GM23338 (cell line): ENCODE results near the gene MTRR. TPM values are rescaled to one million over a fixed set of nuclear protein-coding genes. Genes with fewer than 3 reads are reported as not detected.

ENCODE experiments used
- ATAC-seq: fragments of 200-7000 bp; cut with Tn5 transposase; 3 replicates; pipeline ENCODE4 v1.9.1; 2020
- DNase-seq: peaks from one replicate; pipeline ENCODE4 v3.0.0-alpha.2; 2015; ENCODE audit warnings: low spot score
- H2AFZ ChIP-seq: fragments of 200-600 bp; sonication (generic); 2 replicates; pipeline ENCODE4 v1.8.0; 2016; ENCODE audit warnings: antibody characterized with exemption, mild to moderate bottlenecking, moderate library complexity
- H3F3A ChIP-seq: fragments of 200-600 bp; sonication (generic); replicated peaks from 2 replicates; pipeline ENCODE4 v1.8.0; 2017; ENCODE audit warnings: antibody characterized with exemption, mixed run types, low read depth
- H3K27ac ChIP-seq: fragments of 200-600 bp; sonication (generic); 2 replicates; pipeline ENCODE4 v1.6.1; 2016; ENCODE audit warnings: low read depth
- H3K27me3 ChIP-seq: fragments of 200-600 bp; sonication (generic); 2 replicates; pipeline ENCODE4 v1.8.0; 2016; ENCODE audit warnings: mild to moderate bottlenecking, mixed run types, moderate library complexity; ENCODE audit not compliant: insufficient read depth
- H3K36me3 ChIP-seq: fragments of 200-600 bp; sonication (generic); 2 replicates; pipeline ENCODE4 v1.8.0; 2016; ENCODE audit warnings: mild to moderate bottlenecking; ENCODE audit not compliant: insufficient read depth
- H3K4me1 ChIP-seq: fragments of 200-600 bp; sonication (generic); 2 replicates; pipeline ENCODE4 v1.8.0; 2016; ENCODE audit warnings: mild to moderate bottlenecking, moderate library complexity; ENCODE audit not compliant: insufficient read depth
- H3K4me2 ChIP-seq: fragments of 200-600 bp; sonication (generic); 2 replicates; pipeline ENCODE4 v1.7.1; 2017; ENCODE audit warnings: mixed run types
- H3K4me3 ChIP-seq: fragments of 200-600 bp; sonication (generic); 2 replicates; pipeline ENCODE4 v1.6.1; 2016; ENCODE audit warnings: mixed run types
- H3K79me2 ChIP-seq: fragments of 200-600 bp; sonication (generic); replicated peaks from 2 replicates; pipeline ENCODE4 v1.8.0; 2017; ENCODE audit warnings: mild to moderate bottlenecking; ENCODE audit not compliant: insufficient read depth
- H3K9me2 ChIP-seq: fragments of 200-600 bp; sonication (generic); 2 replicates; pipeline ENCODE4 v1.8.0; 2017; ENCODE audit not compliant: insufficient read depth
- H4K20me1 ChIP-seq: fragments of 200-600 bp; sonication (generic); replicated peaks from 2 replicates; pipeline ENCODE4 v1.8.0; 2017; ENCODE audit warnings: mild to moderate bottlenecking; ENCODE audit not compliant: insufficient read depth
- H3K27ac Mint-ChIP-seq: 2 replicates; pipeline ENCODE4 v1.8.0; 2020; ENCODE audit warnings: inconsistent platforms, mild to moderate bottlenecking, moderate library complexity, mixed read lengths
- H3K27me3 Mint-ChIP-seq: 3 replicates; pipeline ENCODE4 v1.8.0; 2022; ENCODE audit warnings: low read depth, mild to moderate bottlenecking, moderate library complexity, mixed read lengths, inconsistent platforms; ENCODE audit not compliant: insufficient read depth, poor library complexity
- H3K36me3 Mint-ChIP-seq: 3 replicates; pipeline ENCODE4 v1.8.0; 2021; ENCODE audit warnings: low read depth, mild to moderate bottlenecking, inconsistent platforms, moderate library complexity, mixed read lengths
- H3K4me1 Mint-ChIP-seq: 3 replicates; pipeline ENCODE4 v1.8.0; 2020; ENCODE audit warnings: mild to moderate bottlenecking, inconsistent platforms, mixed read lengths
- H3K4me3 Mint-ChIP-seq: 3 replicates; pipeline ENCODE4 v1.8.0; 2021; ENCODE audit warnings: moderate library complexity, mild to moderate bottlenecking, inconsistent platforms, mixed read lengths
- H3K9me3 Mint-ChIP-seq: 3 replicates; pipeline ENCODE4 v1.8.0; 2020; ENCODE audit warnings: moderate library complexity, mild to moderate bottlenecking, inconsistent platforms, mixed read lengths
- CREB1 ChIP-seq: fragments of 250-450 bp; sonication (Bioruptor Pico); IDR thresholded peaks from 2 replicates; pipeline ENCODE4 v1.5.0; 2020; ENCODE audit warnings: low read depth, mild to moderate bottlenecking, moderate library complexity
- CTCF ChIP-seq, 2 experiments: fragments of 200-600 bp in 1 of 2; sonication (generic) in 1 of 2; conservative IDR thresholded peaks; 2 replicates each; pipeline versions ENCODE4 v1.5.1 to v1.6.1; 2016 to 2017; ENCODE audit warnings: antibody characterized with exemption in 2 of 2, low read depth in 2 of 2, mild to moderate bottlenecking in 2 of 2, moderate library complexity in 1 of 2
- ETS1 ChIP-seq: IDR thresholded peaks from 2 replicates; pipeline ENCODE4 v1.6.1; 2016; ENCODE audit warnings: antibody characterized with exemption
- EZH2 ChIP-seq: fragments of 200-600 bp; sonication (generic); IDR thresholded peaks from one replicate; pipeline ENCODE4 v1.8.0; 2017; ENCODE audit warnings: antibody characterized with exemption, mild to moderate bottlenecking, low read depth; ENCODE audit not compliant: unreplicated experiment
- EZH2phosphoT487 ChIP-seq: fragments of 200-600 bp; sonication (generic); IDR thresholded peaks from one replicate; pipeline ENCODE4 v1.8.1; 2018; ENCODE audit warnings: antibody characterized with exemption; ENCODE audit not compliant: unreplicated experiment
- JUNB ChIP-seq: IDR thresholded peaks from one replicate; pipeline ENCODE4 v1.6.1; 2016; ENCODE audit warnings: antibody characterized with exemption; ENCODE audit not compliant: unreplicated experiment
- NANOG ChIP-seq: IDR thresholded peaks from 2 replicates; pipeline ENCODE4 v1.6.1; 2016; ENCODE audit warnings: antibody characterized with exemption, borderline replicate concordance
- POLR2AphosphoS5 ChIP-seq: IDR thresholded peaks from 2 replicates; pipeline ENCODE4 v1.6.1; 2016; ENCODE audit warnings: antibody characterized with exemption, low read depth
- REST ChIP-seq: IDR thresholded peaks from one replicate; pipeline ENCODE4 v1.6.1; 2018; ENCODE audit warnings: antibody characterized with exemption; ENCODE audit not compliant: unreplicated experiment
- STAT1 ChIP-seq: IDR thresholded peaks from one replicate; pipeline ENCODE4 v1.6.1; 2016; ENCODE audit warnings: antibody characterized with exemption; ENCODE audit not compliant: unreplicated experiment
- ZNF114 ChIP-seq: fragments of 250-450 bp; sonication (Bioruptor Pico); IDR thresholded peaks from 2 replicates; pipeline ENCODE4 v1.5.0; 2020; ENCODE audit warnings: mild to moderate bottlenecking, moderate library complexity
- ZNF331 ChIP-seq: fragments of 250-450 bp; sonication (Bioruptor Pico); IDR thresholded peaks from 2 replicates; pipeline ENCODE4 v1.5.0; 2020; ENCODE audit warnings: low read depth, mild to moderate bottlenecking, moderate library complexity
- ZNF462 ChIP-seq: fragments of 250-450 bp; sonication (Bioruptor Pico); IDR thresholded peaks from 2 replicates; pipeline ENCODE4 v1.5.0; 2020; ENCODE audit warnings: mild to moderate bottlenecking, moderate library complexity
- polyA plus RNA-seq: library from polyadenylated mRNA; unstranded; fragments of >200 nt; fragmentation: Nextera tagmentation; extraction: Ambion mirVana; gene quantifications from 2 replicates; pipeline ENCODE4 v1.2.1, GENCODE V29; 2016
- total RNA-seq: library from RNA; depleted of rRNA; stranded (reverse); fragments of >200 nt; shearing (Covaris generic); gene quantifications from 2 replicates; pipeline ENCODE4 v1.2.3, GENCODE V29; 2014

The MTRR gene
- total and polyA plus RNA-seq, 2 experiments from 2014 or later = 16.5 to 55.9 TPM

GRCh38 chr5:7894860-7895259 lies 25.9 kb downstream of the MTRR start:
- no peaks in the 10 kb centered on the region for H3K27me3 ChIP-seq
- no peaks in the 10 kb centered on the region for H3K27me3 Mint-ChIP-seq
- H3K27ac Mint-ChIP-seq = no peak overlapping the region
- no peaks in the 10 kb centered on the region for H3F3A ChIP-seq
- H3K4me3 ChIP-seq = no peak overlapping the region
- ATAC-seq = no peak
- H3K27ac ChIP-seq = no peak overlapping the region
- no peaks in the 10 kb centered on the region for H3K9me2 ChIP-seq
- no peak overlapping the region for H3K4me2 ChIP-seq
- no peaks in the 10 kb centered on the region for H3K4me1 ChIP-seq
- TF ChIP-seq ZNF331 (CRISPR knock-in tag) = no peak
- no peak for TF ChIP-seq JUNB
- TF ChIP-seq EZH2phosphoT487 = no peak
- TF ChIP-seq NANOG = no peak
- TF ChIP-seq EZH2 = no peak
- TF ChIP-seq CREB1 (CRISPR knock-in tag) = no peak
- TF ChIP-seq STAT1 = no peak
- TF ChIP-seq POLR2AphosphoS5 = no peak
- no peak for TF ChIP-seq CTCF (conservative IDR thresholded peaks at IDR 0.05; ENCODE audit: low read depth in 2 of 2)
- TF ChIP-seq ZNF114 (CRISPR knock-in tag) = no peak
- TF ChIP-seq ZNF462 (CRISPR knock-in tag) = no peak
- no peak for TF ChIP-seq ETS1
- TF ChIP-seq REST = no peak
- 0 out of 2 replicates have a peak, but pooled peaks cover 7% of the 10 kb centered on the region for H4K20me1 ChIP-seq
- DNase-seq = no peak
- H3K79me2 ChIP-seq = no peaks in the 10 kb centered on the region
- H3K36me3 Mint-ChIP-seq = peaks cover 81% of the 10 kb centered on the region
- no peaks in the 10 kb centered on the region for H3K4me1 Mint-ChIP-seq
- H3K36me3 ChIP-seq = peaks cover 57% of the 10 kb centered on the region
- H3K4me3 Mint-ChIP-seq = no peak overlapping the region
- no peaks in the 10 kb centered on the region for H3K9me3 Mint-ChIP-seq
- H2AFZ ChIP-seq = no peak overlapping the region
